GM23338 (cell line): ENCODE measurements around the gene ULBP2. TPM values are rescaled to one million over a fixed set of nuclear protein-coding genes. Genes with fewer than 3 reads are reported as not detected.

Experiments
- ATAC-seq: fragments of 200-7000 bp; cut with Tn5 transposase; 3 replicates; pipeline ENCODE4 v1.9.1; 2020
- DNase-seq: peaks from one replicate; pipeline ENCODE4 v3.0.0-alpha.2; 2015; ENCODE audit warnings: low spot score
- H2AFZ ChIP-seq: fragments of 200-600 bp; sonication (generic); 2 replicates; pipeline ENCODE4 v1.8.0; 2016; ENCODE audit warnings: antibody characterized with exemption, mild to moderate bottlenecking, moderate library complexity
- H3F3A ChIP-seq: fragments of 200-600 bp; sonication (generic); replicated peaks from 2 replicates; pipeline ENCODE4 v1.8.0; 2017; ENCODE audit warnings: antibody characterized with exemption, mixed run types, low read depth
- H3K27ac ChIP-seq: fragments of 200-600 bp; sonication (generic); 2 replicates; pipeline ENCODE4 v1.6.1; 2016; ENCODE audit warnings: low read depth
- H3K27me3 ChIP-seq: fragments of 200-600 bp; sonication (generic); 2 replicates; pipeline ENCODE4 v1.8.0; 2016; ENCODE audit warnings: mild to moderate bottlenecking, mixed run types, moderate library complexity; ENCODE audit not compliant: insufficient read depth
- H3K36me3 ChIP-seq: fragments of 200-600 bp; sonication (generic); 2 replicates; pipeline ENCODE4 v1.8.0; 2016; ENCODE audit warnings: mild to moderate bottlenecking; ENCODE audit not compliant: insufficient read depth
- H3K4me1 ChIP-seq: fragments of 200-600 bp; sonication (generic); 2 replicates; pipeline ENCODE4 v1.8.0; 2016; ENCODE audit warnings: mild to moderate bottlenecking, moderate library complexity; ENCODE audit not compliant: insufficient read depth
- H3K4me2 ChIP-seq: fragments of 200-600 bp; sonication (generic); 2 replicates; pipeline ENCODE4 v1.7.1; 2017; ENCODE audit warnings: mixed run types
- H3K4me3 ChIP-seq: fragments of 200-600 bp; sonication (generic); 2 replicates; pipeline ENCODE4 v1.6.1; 2016; ENCODE audit warnings: mixed run types
- H3K79me2 ChIP-seq: fragments of 200-600 bp; sonication (generic); replicated peaks from 2 replicates; pipeline ENCODE4 v1.8.0; 2017; ENCODE audit warnings: mild to moderate bottlenecking; ENCODE audit not compliant: insufficient read depth
- H3K9me2 ChIP-seq: fragments of 200-600 bp; sonication (generic); 2 replicates; pipeline ENCODE4 v1.8.0; 2017; ENCODE audit not compliant: insufficient read depth
- H4K20me1 ChIP-seq: fragments of 200-600 bp; sonication (generic); replicated peaks from 2 replicates; pipeline ENCODE4 v1.8.0; 2017; ENCODE audit warnings: mild to moderate bottlenecking; ENCODE audit not compliant: insufficient read depth
- H3K27ac Mint-ChIP-seq: 2 replicates; pipeline ENCODE4 v1.8.0; 2020; ENCODE audit warnings: inconsistent platforms, mild to moderate bottlenecking, moderate library complexity, mixed read lengths
- H3K27me3 Mint-ChIP-seq: 3 replicates; pipeline ENCODE4 v1.8.0; 2022; ENCODE audit warnings: low read depth, mild to moderate bottlenecking, moderate library complexity, mixed read lengths, inconsistent platforms; ENCODE audit not compliant: insufficient read depth, poor library complexity
- H3K36me3 Mint-ChIP-seq: 3 replicates; pipeline ENCODE4 v1.8.0; 2021; ENCODE audit warnings: low read depth, mild to moderate bottlenecking, inconsistent platforms, moderate library complexity, mixed read lengths
- H3K4me1 Mint-ChIP-seq: 3 replicates; pipeline ENCODE4 v1.8.0; 2020; ENCODE audit warnings: mild to moderate bottlenecking, inconsistent platforms, mixed read lengths
- H3K4me3 Mint-ChIP-seq: 3 replicates; pipeline ENCODE4 v1.8.0; 2021; ENCODE audit warnings: moderate library complexity, mild to moderate bottlenecking, inconsistent platforms, mixed read lengths
- H3K9me3 Mint-ChIP-seq: 3 replicates; pipeline ENCODE4 v1.8.0; 2020; ENCODE audit warnings: moderate library complexity, mild to moderate bottlenecking, inconsistent platforms, mixed read lengths
- CREB1 ChIP-seq: fragments of 250-450 bp; sonication (Bioruptor Pico); IDR thresholded peaks from 2 replicates; pipeline ENCODE4 v1.5.0; 2020; ENCODE audit warnings: low read depth, mild to moderate bottlenecking, moderate library complexity
- CTCF ChIP-seq, 2 experiments: fragments of 200-600 bp in 1 of 2; sonication (generic) in 1 of 2; conservative IDR thresholded peaks; 2 replicates each; pipeline versions ENCODE4 v1.5.1 to v1.6.1; 2016 to 2017; ENCODE audit warnings: antibody characterized with exemption in 2 of 2, low read depth in 2 of 2, mild to moderate bottlenecking in 2 of 2, moderate library complexity in 1 of 2
- EZH2 ChIP-seq: fragments of 200-600 bp; sonication (generic); IDR thresholded peaks from one replicate; pipeline ENCODE4 v1.8.0; 2017; ENCODE audit warnings: antibody characterized with exemption, mild to moderate bottlenecking, low read depth; ENCODE audit not compliant: unreplicated experiment
- EZH2phosphoT487 ChIP-seq: fragments of 200-600 bp; sonication (generic); IDR thresholded peaks from one replicate; pipeline ENCODE4 v1.8.1; 2018; ENCODE audit warnings: antibody characterized with exemption; ENCODE audit not compliant: unreplicated experiment
- JUNB ChIP-seq: IDR thresholded peaks from one replicate; pipeline ENCODE4 v1.6.1; 2016; ENCODE audit warnings: antibody characterized with exemption; ENCODE audit not compliant: unreplicated experiment
- REST ChIP-seq: IDR thresholded peaks from one replicate; pipeline ENCODE4 v1.6.1; 2018; ENCODE audit warnings: antibody characterized with exemption; ENCODE audit not compliant: unreplicated experiment
- STAT1 ChIP-seq: IDR thresholded peaks from one replicate; pipeline ENCODE4 v1.6.1; 2016; ENCODE audit warnings: antibody characterized with exemption; ENCODE audit not compliant: unreplicated experiment
- ZNF114 ChIP-seq: fragments of 250-450 bp; sonication (Bioruptor Pico); IDR thresholded peaks from 2 replicates; pipeline ENCODE4 v1.5.0; 2020; ENCODE audit warnings: mild to moderate bottlenecking, moderate library complexity
- ZNF331 ChIP-seq: fragments of 250-450 bp; sonication (Bioruptor Pico); IDR thresholded peaks from 2 replicates; pipeline ENCODE4 v1.5.0; 2020; ENCODE audit warnings: low read depth, mild to moderate bottlenecking, moderate library complexity
- ZNF462 ChIP-seq: fragments of 250-450 bp; sonication (Bioruptor Pico); IDR thresholded peaks from 2 replicates; pipeline ENCODE4 v1.5.0; 2020; ENCODE audit warnings: mild to moderate bottlenecking, moderate library complexity
- polyA plus RNA-seq: library from polyadenylated mRNA; unstranded; fragments of >200 nt; fragmentation: Nextera tagmentation; extraction: Ambion mirVana; gene quantifications from 2 replicates; pipeline ENCODE4 v1.2.1, GENCODE V29; 2016
- total RNA-seq: library from RNA; depleted of rRNA; stranded (reverse); fragments of >200 nt; shearing (Covaris generic); gene quantifications from 2 replicates; pipeline ENCODE4 v1.2.3, GENCODE V29; 2014

The ULBP2 gene
- total and polyA plus RNA-seq, 2 experiments from 2014 or later = not detected

GRCh38 chr6:149977221-149977620 is 35.4 kb downstream of the ULBP2 start (continued):
- no peak for TF ChIP-seq ZNF462 (CRISPR knock-in tag)
- no peak for TF ChIP-seq ZNF114
- no peak for TF ChIP-seq JUNB
- no peak for TF ChIP-seq EZH2
- no peak for TF ChIP-seq STAT1
- TF ChIP-seq ZNF331 (CRISPR knock-in tag) = no peak

GRCh38 chr6:149978610-149979009 is 36.8 kb downstream of the ULBP2 start:
- Histone ChIP-seq H4K20me1 (no peaks in the 10 kb centered on the region), H3F3A (no peaks in the 10 kb centered on the region), H2AFZ (no peak overlapping the region), H3K9me2 (no peaks in the 10 kb centered on the region), H3K27me3 (peaks cover 84% of the 10 kb centered on the region), H3K4me3 (no peak overlapping the region), H3K4me1 (no peaks in the 10 kb centered on the region), H3K4me2 (no peak overlapping the region), H3K27ac (no peak overlapping the region), H3K79me2 (no peaks in the 10 kb centered on the region), H3K36me3 (no peaks in the 10 kb centered on the region)
- no peak for ATAC-seq
- H3K27ac Mint-ChIP-seq = no peak overlapping the region
- H3K9me3 Mint-ChIP-seq = no peaks in the 10 kb centered on the region; the same call in 2 of the 3 replicates
- peaks cover 61% of the 10 kb centered on the region for H3K27me3 Mint-ChIP-seq
- H3K4me1 Mint-ChIP-seq = peaks cover 6% of the 10 kb centered on the region; the same call in 2 of the 3 replicates
- H3K36me3 Mint-ChIP-seq = no peaks in the 10 kb centered on the region
- DNase-seq = no peak
- H3K4me3 Mint-ChIP-seq = no peak overlapping the region
- TF ChIP-seq JUNB = no peak
- TF ChIP-seq CREB1 = no peak
- no peak for TF ChIP-seq EZH2
- no peak for TF ChIP-seq CTCF (conservative IDR thresholded peaks at IDR 0.05; ENCODE audit: low read depth in 2 of 2)
- no peak for TF ChIP-seq ZNF114
- no peak for TF ChIP-seq EZH2phosphoT487
- TF ChIP-seq REST = no peak
